BLaER1 treated with 17β-estradiol and CSF1 and Interleukin-3, amounts not matched to agents 10 nM and 100 nM (cell line): ENCODE measurements around the gene SDK1.
A peak's percentile ranks its signal among the peaks of the same experiment; 100 is the strongest.

Experiments used
- H3K27ac ChIP-seq, 11 experiments: shearing (Covaris generic); formaldehyde crosslinking; 2 replicates each; pipeline ENCODE4 v1.8.1; 2022
- H3K27me3 ChIP-seq, 11 experiments: shearing (Covaris generic); formaldehyde crosslinking; 2 replicates each; pipeline ENCODE4 v1.8.1; 2022
- H3K36me3 ChIP-seq, 11 experiments: shearing (Covaris generic); formaldehyde crosslinking; 2 replicates each; pipeline ENCODE4 v1.8.1; 2022
- H3K4me1 ChIP-seq, 10 experiments: shearing (Covaris generic); formaldehyde crosslinking; 2 replicates each; pipeline ENCODE4 v1.8.1; 2022
- H3K4me2 ChIP-seq, 11 experiments: shearing (Covaris generic); formaldehyde crosslinking; 2 replicates each; pipeline ENCODE4 v1.8.1; 2022
- H3K4me3 ChIP-seq, 10 experiments: shearing (Covaris generic); formaldehyde crosslinking; 2 replicates each; pipeline ENCODE4 v1.8.1; 2022
- H3K9ac ChIP-seq, 11 experiments: shearing (Covaris generic); formaldehyde crosslinking; 2 replicates each; pipeline ENCODE4 v1.8.1; 2022
- H3K9me3 ChIP-seq, 11 experiments: shearing (Covaris generic); formaldehyde crosslinking; replicated peaks in 1 of 11; 2 replicates each; pipeline ENCODE4 v1.8.1; 2022
- H4K20me1 ChIP-seq, 11 experiments: shearing (Covaris generic); formaldehyde crosslinking; 2 replicates each; pipeline ENCODE4 v1.8.1; 2022
- Cebpa-rat ChIP-seq, 11 experiments: shearing (Covaris generic); IDR thresholded peaks; 2 replicates each; pipeline ENCODE4 v1.8.1; 2022

The SDK1 gene

DNA sequence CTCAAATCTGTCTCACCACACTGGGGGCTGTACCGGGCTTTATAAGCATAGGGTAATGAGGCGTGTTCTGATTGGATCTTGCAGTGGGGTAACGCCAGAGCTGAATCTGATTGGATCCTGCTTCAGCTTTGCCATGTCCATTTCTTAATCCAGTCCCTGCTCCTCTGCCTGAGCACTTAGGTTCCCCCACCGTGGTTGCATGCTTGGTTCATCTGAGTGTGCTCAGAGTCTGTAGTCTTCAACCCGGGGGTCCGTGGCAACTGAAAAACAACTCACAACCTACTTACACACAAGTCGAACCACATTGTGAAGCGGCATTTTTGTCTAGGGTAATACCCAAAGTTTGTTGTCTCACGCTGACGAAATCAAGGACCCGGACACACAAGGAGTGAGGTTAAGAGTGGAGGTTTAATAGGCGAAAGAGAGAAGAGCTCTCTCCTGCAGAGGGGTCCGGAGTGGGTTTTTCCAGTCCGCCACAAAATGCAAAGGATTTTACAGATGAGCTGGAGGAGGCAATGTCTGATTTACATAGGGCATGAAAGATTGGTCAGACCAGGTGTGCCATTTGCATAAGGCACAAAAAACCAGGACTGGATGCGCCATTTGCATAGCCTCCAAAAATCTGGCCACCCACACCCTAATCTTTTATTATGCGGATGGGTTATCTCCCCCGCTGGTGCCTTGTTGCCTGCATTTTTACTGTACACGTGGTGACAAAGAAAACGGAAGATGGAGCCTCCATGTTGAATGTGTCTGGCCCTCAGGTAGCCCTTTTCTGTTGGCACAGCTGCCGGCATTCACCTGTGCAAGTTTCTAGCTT lies 739.3 kb downstream of the SDK1 start:
- Histone ChIP-seq H3K9ac (no peak overlapping the region), H3K4me2 (0 out of 22 replicates have a peak overlapping the region, but pooled peaks of 1 of the 11 experiments have one; percentile 0), H3K4me1 (peaks cover 0 to 53% (median 36%) of the 10 kb centered on the region in 10 experiments; a peak in 16 of 20 replicates), H4K20me1 (no peaks in the 10 kb centered on the region), H3K27me3 (no peaks in the 10 kb centered on the region), H3K4me3 (no peak overlapping the region), H3K27ac (no peak overlapping the region), H3K36me3 (no peaks in the 10 kb centered on the region), H3K9me3 (peaks cover 0 to 14% (median 5%) of the 10 kb centered on the region in 11 experiments; a peak in 7 of 22 replicates)
- TF ChIP-seq Cebpa-rat (IDR thresholded peaks at IDR 0.05) = no peak

- Histone ChIP-seq H3K36me3 (no peaks in the 10 kb centered on the region), H3K9me3 (peaks cover 0 to 20% (median 5%) of the 10 kb centered on the region in 11 experiments; a peak in 8 of 22 replicates), H3K4me2 (peak overlapping the region in 5 of 11 experiments; percentile 40 to 66 (median 51); a peak in 11 of 22 replicates), H3K27ac (no peak overlapping the region), H3K4me1 (peaks cover 0 to 55% (median 36%) of the 10 kb centered on the region in 10 experiments; a peak in 16 of 20 replicates), H3K27me3 (no peaks in the 10 kb centered on the region), H3K4me3 (no peak overlapping the region), H3K9ac (no peak overlapping the region), H4K20me1 (no peaks in the 10 kb centered on the region)
- no peak for TF ChIP-seq Cebpa-rat (IDR thresholded peaks at IDR 0.05)
Observed at GRCh38 chr7:4042402-4043045, 741.5 kb downstream of the SDK1 start.

DNA sequence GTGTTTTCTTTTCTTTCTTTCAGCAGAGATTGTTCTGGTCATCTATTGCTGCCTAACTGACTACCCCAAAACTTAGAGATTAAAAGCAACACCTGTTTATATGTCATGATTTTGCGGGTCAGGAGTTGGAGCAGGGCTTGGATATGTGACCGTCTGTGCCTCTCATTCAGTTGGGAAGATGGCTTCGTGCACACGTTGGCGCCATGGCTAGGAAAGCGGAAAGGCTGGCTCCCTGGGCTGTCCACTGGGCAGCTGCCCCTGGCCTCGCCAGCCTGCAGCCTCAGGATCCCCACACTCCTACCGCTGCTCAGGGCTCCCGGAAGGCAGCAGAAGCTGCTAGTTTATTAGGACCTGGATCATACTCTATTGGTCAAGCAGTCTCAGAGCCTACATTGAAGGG lies 742.9 kb downstream of the SDK1 start:
- Histone ChIP-seq H3K27me3 (no peaks in the 10 kb centered on the region), H4K20me1 (no peaks in the 10 kb centered on the region), H3K9me3 (peaks cover 0 to 29% (median 6%) of the 10 kb centered on the region in 11 experiments; a peak in 12 of 22 replicates), H3K4me2 (peak overlapping the region in 7 of 11 experiments; percentile 7 to 66 (median 51); a peak in 11 of 22 replicates), H3K4me3 (no peak overlapping the region), H3K36me3 (no peaks in the 10 kb centered on the region), H3K4me1 (peaks cover 0 to 42% (median 27%) of the 10 kb centered on the region in 10 experiments; a peak in 13 of 20 replicates), H3K9ac (no peak overlapping the region), H3K27ac (no peak overlapping the region)
- TF ChIP-seq Cebpa-rat (IDR thresholded peaks at IDR 0.05) = no peak

DNA sequence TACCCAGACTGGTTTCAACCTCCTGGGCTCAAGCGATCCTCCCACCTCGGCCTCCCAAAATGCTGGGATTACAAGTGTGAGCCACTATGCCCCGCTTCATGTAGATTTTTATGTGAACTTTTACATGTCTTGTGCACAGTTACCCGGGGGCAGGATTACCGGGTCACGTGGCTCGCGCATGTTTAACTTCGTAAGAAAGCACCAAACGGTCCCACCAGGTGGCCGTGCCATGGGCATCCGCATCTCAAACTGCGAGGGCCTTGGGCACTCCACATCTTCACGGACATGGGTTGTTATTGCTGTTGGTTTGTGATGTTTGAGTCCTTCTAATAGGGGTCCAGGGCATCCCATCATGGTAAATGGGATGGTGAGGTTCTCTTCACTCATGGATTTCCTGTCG lies 744.4 kb downstream of the SDK1 start:
- no peaks in the 10 kb centered on the region for H3K36me3 ChIP-seq
- no peak for TF ChIP-seq Cebpa-rat (IDR thresholded peaks at IDR 0.05)
- peaks cover 0 to 26% (median 5%) of the 10 kb centered on the region in 11 experiments; a peak in 12 of 22 replicates for H3K9me3 ChIP-seq
- no peaks in the 10 kb centered on the region for H4K20me1 ChIP-seq
- H3K9ac ChIP-seq = no peak overlapping the region
- no peak overlapping the region for H3K4me3 ChIP-seq
- peak overlapping the region in 5 of 11 experiments; percentile 40 to 66 (median 57); a peak in 8 of 22 replicates for H3K4me2 ChIP-seq
- H3K4me1 ChIP-seq = peaks cover 0 to 42% (median 27%) of the 10 kb centered on the region in 10 experiments; a peak in 13 of 20 replicates
- no peak overlapping the region for H3K27ac ChIP-seq
- H3K27me3 ChIP-seq = no peaks in the 10 kb centered on the region

GRCh38 chr7:4045975-4046374 lies 744.9 kb downstream of the SDK1 start:
- Histone ChIP-seq H3K4me1 (peaks cover 0 to 39% (median 27%) of the 10 kb centered on the region in 10 experiments; a peak in 13 of 20 replicates), H4K20me1 (no peaks in the 10 kb centered on the region), H3K36me3 (no peaks in the 10 kb centered on the region), H3K4me3 (no peak overlapping the region), H3K4me2 (no peak overlapping the region), H3K27me3 (no peaks in the 10 kb centered on the region), H3K9me3 (peaks cover 0 to 21% (median 5%) of the 10 kb centered on the region in 11 experiments; a peak in 10 of 22 replicates), H3K9ac (no peak overlapping the region), H3K27ac (no peak overlapping the region)
- no peak for TF ChIP-seq Cebpa-rat (IDR thresholded peaks at IDR 0.05)

DNA sequence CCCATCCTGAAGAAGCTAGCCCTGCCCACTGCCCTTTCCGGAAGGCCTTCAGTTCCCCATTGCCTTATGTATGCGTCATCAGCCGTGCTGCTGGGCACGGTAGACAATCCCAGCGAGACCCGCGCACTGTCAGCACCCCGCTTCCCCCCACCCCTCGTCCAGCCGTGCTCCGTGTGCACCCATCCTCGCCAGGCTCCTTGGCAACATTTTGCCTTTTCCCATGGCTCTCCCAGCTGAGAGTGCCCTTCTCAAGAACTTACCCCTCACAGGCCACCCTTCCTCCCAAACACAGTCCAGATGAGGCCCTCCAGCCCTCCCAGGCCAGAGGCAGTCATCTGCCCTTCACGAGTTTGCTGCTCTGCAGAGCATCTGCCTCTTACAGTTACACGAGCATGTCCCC lies 747.3 kb downstream of the SDK1 start:
- Histone ChIP-seq H3K27ac (no peak overlapping the region), H3K9ac (no peak overlapping the region), H3K27me3 (no peaks in the 10 kb centered on the region), H3K4me3 (no peak overlapping the region), H3K4me1 (peaks cover 0 to 24% (median 16%) of the 10 kb centered on the region in 10 experiments; a peak in 13 of 20 replicates), H3K9me3 (peaks cover 0 to 20% (median 5%) of the 10 kb centered on the region in 11 experiments; a peak in 10 of 22 replicates), H4K20me1 (no peaks in the 10 kb centered on the region), H3K36me3 (no peaks in the 10 kb centered on the region), H3K4me2 (no peak overlapping the region)
- no peak for TF ChIP-seq Cebpa-rat (IDR thresholded peaks at IDR 0.05)

GRCh38 chr7:4049202-4049601 lies 748.1 kb downstream of the SDK1 start:
- H3K4me3 ChIP-seq = no peak overlapping the region

GRCh38 chr7:4050126-4050660 lies 749.1 kb downstream of the SDK1 start:
- no peak for TF ChIP-seq Cebpa-rat (IDR thresholded peaks at IDR 0.05)
- Histone ChIP-seq H4K20me1 (no peaks in the 10 kb centered on the region), H3K36me3 (no peaks in the 10 kb centered on the region), H3K27ac (no peak overlapping the region), H3K4me3 (no peak overlapping the region), H3K27me3 (no peaks in the 10 kb centered on the region), H3K9ac (no peak overlapping the region), H3K9me3 (peaks cover 0 to 20% (median 5%) of the 10 kb centered on the region in 11 experiments; a peak in 9 of 22 replicates), H3K4me2 (no peak overlapping the region), H3K4me1 (peaks cover 0 to 6% (median 2%) of the 10 kb centered on the region in 10 experiments; a peak in 10 of 20 replicates)

More at GRCh38 chr7:4049202-4049601, 748.1 kb downstream of the SDK1 start:
- H3K27me3 ChIP-seq = no peaks in the 10 kb centered on the region
- no peak for TF ChIP-seq Cebpa-rat (IDR thresholded peaks at IDR 0.05)
- peaks cover 0 to 20% (median 5%) of the 10 kb centered on the region in 11 experiments; a peak in 9 of 22 replicates for H3K9me3 ChIP-seq
- H3K36me3 ChIP-seq = no peaks in the 10 kb centered on the region
- no peaks in the 10 kb centered on the region for H4K20me1 ChIP-seq
- peaks cover 0 to 15% (median 10%) of the 10 kb centered on the region in 10 experiments; a peak in 13 of 20 replicates for H3K4me1 ChIP-seq
- no peak overlapping the region for H3K27ac ChIP-seq
- H3K4me2 ChIP-seq = no peak overlapping the region
- no peak overlapping the region for H3K9ac ChIP-seq

GRCh38 chr7:4051696-4052095 lies 750.6 kb downstream of the SDK1 start:
- Histone ChIP-seq H3K27me3 (no peaks in the 10 kb centered on the region), H3K4me2 (no peak overlapping the region)
- TF ChIP-seq Cebpa-rat (IDR thresholded peaks at IDR 0.05) = no peak

More at GRCh38 chr7:4051696-4052095, 750.6 kb downstream of the SDK1 start:
- Histone ChIP-seq H4K20me1 (no peaks in the 10 kb centered on the region), H3K4me1 (no peaks in the 10 kb centered on the region), H3K9ac (no peak overlapping the region), H3K36me3 (no peaks in the 10 kb centered on the region), H3K27ac (no peak overlapping the region), H3K4me3 (no peak overlapping the region), H3K9me3 (peaks cover 0 to 20% (median 10%) of the 10 kb centered on the region in 11 experiments; a peak in 11 of 22 replicates)
